ENCODE data around the gene GSTP1.
"Not testable (repeated sequence)": the region's sequence is repeated elsewhere in the genome, so short reads cannot be mapped to it uniquely, and the experiment has no call there.

The GSTP1 gene

DNA sequence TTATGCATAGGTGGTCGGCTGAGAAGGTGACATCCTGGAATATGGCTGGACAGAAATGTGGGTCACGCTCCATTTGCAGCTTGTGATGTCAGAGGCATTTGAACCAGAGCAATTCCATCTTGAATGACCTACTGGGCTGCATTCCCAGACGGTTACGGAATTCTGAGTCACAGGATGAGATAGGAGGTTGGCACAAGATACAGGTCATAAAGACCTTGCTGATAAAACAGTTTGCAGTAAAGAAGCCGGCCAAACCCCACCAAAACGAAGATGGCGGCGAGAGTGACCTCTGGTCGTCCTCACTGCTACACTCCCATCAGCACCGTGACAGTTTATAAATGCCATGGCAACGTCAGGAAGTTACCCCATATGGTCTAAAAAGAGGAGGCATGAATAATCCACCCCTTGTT is 19.9 kb upstream of the GSTP1 start:
- DNase-seq (ENCODE audit: low read depth): peak; percentile 98

DNA sequence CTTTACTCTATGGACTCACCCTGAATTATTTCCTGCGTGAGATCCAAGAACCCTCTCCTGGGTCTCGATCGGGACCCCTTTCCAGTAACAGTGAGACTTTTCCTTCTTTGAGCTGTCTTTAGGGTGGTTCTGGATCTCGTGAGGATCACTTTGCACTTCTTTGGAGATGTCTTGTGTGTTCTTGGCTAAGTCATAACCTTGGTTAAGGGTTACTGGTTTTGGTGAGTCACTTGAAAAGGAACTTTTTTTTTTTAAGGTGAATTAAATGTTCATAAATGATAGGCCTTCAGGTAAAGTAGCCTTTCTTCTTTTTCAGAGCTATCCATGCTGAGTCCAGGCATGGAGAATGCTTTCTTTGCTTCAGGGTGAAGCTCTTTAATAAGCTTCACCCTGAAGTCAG is 19.4 kb upstream of the GSTP1 start:
- DNase-seq (ENCODE audit: low read depth): peak; percentile 52

DNA sequence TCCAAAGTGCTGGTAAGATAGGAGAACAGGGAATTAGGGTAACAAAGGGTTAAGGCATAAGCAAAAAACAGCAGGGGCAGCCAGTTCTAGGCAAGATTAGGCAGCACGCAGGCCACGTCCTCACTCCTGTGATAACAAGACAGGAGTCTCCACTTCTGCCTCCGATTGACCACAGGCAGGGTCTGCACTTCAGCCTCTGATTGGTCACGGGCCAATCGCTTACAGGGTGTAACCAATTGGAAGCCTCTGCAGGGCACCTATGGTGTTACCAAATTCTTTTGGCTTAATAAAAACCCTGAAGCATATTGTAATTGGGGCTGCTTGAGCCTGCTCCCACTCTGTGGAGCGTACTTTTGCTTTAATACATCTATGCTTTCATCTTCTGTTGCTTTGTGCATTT is 12.2 kb upstream of the GSTP1 start:
- no peak for DNase-seq (ENCODE audit: low read depth)

DNA sequence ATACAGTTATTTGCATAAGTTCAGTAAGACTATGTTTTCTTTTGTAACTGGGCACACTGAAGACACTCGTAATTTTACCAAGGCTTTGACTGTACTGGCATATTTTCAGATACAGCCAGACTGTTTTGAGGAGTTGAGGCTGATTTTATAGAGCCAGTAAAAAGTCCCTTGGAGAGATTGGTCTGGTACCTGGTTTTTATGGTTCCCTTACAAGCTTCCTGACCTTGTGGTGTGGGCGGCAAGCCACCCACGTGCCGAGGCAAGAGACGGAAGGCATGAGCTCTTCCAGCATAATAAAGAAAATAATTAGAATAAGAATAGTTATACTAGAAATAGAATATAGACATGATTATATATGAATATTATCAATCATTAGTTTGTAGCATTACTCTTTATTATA is 11.3 kb upstream of the GSTP1 start:
- DNase-seq (ENCODE audit: low read depth): no peak

DNA sequence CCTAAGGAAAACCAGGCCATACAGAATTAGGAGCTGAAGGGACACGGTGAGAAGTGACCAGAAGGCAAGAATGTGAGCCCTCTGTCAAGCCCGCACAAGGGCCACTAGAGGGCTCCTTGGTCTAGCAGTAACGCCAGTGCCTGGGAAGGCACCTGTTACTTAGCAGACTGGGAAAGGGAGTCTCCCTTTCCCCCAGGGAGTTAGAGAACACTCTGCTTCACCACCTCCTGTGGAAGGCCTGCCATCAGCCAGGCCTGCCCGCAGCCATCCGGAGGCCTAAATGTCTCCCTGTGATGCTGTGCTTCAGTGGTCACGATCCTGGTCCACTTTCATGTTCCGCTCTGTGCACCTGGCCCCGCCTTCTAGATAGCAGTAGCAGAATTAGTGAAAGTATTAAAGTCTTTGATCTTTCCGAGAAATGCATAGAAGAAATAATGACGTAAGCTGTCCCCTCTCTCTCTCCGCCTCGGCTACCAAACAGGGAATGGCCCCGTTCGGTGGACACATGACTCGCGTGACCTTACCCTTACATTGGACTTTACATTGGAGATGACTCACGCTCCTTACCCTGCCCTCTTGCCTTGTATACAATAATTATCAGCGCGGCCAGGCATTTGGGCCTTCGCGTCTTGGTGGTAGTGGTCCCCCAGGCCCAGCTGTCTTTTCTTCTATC is 10.7 kb upstream of the GSTP1 start:
- peak; percentile 39 for DNase-seq (ENCODE audit: low read depth)

DNA sequence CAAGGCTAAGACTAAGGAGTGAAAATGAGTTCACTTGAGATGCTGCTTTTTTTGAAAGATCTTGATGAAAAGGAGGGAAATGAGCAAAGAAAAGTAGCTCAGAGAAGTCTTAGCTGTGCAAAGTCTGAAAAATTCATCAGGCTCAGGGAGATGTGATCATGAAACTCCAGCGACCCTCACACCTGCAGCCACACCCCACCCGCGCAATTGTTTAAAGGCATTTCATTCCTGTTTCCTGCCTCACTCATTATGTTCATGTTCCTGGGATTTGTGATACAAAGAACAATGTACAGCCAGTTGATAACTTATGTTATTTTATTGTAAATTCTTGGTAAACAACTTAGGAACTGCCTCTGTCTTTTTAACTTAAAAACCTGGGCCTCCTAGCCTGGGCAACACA is 8.7 kb upstream of the GSTP1 start:
- no peak for DNase-seq (ENCODE audit: low read depth)

DNA sequence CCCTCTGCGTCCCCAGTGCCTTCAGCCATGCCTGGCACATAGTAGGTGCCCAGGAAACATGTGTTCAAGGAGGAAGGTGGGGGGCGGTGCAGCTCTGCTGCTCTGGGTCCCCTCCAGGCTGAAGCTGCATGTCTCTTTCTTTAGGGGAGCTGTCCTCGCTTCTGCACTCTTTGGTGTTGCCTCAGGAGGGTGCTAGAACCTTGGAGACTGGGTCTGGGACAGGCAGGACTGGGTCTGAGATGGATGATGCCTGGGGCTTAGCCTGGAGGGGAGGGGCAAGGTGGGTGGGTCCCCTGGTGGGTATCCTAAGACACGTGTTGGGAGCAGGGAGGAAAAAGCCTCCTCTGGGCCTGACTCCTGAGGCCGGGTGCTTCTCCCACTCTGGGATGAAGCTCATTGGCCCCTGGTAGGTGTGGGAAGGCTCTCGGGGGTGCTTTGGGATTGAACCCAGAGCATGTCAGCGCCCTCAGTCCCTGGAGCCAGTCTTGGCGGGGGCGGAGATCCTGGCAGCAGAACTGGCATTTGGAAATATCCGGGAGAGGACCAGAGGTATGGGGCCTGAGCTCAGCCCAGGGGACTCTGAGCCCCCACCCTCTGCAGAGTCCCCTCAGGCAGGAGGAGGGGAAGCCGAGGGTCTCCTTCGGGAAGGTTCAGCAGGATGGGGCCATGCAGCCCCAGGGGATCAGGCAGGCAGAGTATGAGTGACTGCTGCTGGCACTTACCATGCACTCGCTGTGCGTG is 6.7 kb upstream of the GSTP1 start:
- DNase-seq (ENCODE audit: low read depth): no peak

DNA sequence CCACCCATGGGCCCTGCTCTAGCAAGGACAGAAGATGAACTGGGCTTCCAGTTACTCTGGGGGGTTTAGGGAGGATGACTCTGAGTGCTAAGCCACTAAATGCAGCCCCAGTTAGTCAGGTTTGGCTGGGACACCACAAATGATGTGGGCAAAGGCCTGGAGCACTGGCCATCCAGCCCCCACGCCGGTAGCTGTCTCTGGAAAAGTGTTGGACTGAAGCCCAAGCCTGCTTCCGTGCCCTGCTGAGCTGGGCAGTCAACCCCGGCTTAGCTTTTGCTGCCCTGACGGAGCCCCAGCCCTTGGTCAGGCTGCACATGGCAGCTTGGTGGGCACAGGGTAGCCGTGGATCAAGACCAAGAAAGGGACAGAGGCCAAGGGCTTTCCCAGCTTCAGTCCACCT is 5.7 kb upstream of the GSTP1 start:
- no peak for DNase-seq (ENCODE audit: low read depth)

DNA sequence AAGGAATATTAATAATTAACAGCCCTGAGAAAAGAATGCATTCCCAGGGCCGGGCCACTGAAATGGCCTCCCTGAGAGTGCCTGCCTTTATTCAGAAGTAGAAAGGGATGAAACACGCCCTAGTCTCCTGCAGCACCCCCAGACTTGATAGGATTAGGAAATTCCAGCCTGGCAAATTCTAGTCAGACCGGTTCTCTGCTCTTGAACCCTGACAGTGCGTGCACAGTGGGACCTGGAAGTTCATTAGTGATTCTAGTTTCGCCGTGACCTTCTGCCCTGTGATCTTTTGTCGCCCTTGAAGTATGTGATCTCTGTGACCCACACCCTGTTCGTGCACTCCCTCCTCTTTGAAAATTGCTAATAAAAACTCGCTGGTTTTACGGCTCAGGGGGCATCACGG is 2.1 kb upstream of the GSTP1 start:
- no peak for DNase-seq (ENCODE audit: low read depth)

DNA sequence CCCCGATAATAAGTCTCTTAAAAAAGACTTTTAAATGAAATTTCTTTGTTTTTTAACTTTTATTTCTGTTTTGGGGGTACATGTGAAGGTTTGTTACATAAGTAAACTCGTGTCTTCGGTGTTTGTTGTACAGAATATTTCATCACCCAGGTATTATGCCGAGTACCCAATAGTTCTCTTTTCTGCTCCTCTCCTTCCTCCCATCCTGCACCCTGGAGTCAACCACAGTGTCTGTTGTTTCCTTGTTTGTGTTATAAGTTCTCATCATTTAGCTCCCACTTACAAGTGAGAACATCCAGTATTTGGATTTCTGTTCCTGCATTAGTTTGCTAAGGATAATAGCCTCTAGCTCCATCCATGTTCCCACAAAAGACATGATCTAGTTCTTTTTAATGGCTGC is 1.6 kb upstream of the GSTP1 start:
- DNase-seq (ENCODE audit: low read depth): no peak

DNA sequence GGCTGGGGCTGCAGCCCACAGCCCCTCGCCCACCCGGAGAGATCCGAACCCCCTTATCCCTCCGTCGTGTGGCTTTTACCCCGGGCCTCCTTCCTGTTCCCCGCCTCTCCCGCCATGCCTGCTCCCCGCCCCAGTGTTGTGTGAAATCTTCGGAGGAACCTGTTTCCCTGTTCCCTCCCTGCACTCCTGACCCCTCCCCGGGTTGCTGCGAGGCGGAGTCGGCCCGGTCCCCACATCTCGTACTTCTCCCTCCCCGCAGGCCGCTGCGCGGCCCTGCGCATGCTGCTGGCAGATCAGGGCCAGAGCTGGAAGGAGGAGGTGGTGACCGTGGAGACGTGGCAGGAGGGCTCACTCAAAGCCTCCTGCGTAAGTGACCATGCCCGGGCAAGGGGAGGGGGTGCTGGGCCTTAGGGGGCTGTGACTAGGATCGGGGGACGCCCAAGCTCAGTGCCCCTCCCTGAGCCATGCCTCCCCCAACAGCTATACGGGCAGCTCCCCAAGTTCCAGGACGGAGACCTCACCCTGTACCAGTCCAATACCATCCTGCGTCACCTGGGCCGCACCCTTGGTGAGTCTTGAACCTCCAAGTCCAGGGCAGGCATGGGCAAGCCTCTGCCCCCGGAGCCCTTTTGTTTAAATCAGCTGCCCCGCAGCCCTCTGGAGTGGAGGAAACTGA is 731 bp downstream of the GSTP1 start:
- DNase-seq (ENCODE audit: low read depth): peak; percentile 63

DNA sequence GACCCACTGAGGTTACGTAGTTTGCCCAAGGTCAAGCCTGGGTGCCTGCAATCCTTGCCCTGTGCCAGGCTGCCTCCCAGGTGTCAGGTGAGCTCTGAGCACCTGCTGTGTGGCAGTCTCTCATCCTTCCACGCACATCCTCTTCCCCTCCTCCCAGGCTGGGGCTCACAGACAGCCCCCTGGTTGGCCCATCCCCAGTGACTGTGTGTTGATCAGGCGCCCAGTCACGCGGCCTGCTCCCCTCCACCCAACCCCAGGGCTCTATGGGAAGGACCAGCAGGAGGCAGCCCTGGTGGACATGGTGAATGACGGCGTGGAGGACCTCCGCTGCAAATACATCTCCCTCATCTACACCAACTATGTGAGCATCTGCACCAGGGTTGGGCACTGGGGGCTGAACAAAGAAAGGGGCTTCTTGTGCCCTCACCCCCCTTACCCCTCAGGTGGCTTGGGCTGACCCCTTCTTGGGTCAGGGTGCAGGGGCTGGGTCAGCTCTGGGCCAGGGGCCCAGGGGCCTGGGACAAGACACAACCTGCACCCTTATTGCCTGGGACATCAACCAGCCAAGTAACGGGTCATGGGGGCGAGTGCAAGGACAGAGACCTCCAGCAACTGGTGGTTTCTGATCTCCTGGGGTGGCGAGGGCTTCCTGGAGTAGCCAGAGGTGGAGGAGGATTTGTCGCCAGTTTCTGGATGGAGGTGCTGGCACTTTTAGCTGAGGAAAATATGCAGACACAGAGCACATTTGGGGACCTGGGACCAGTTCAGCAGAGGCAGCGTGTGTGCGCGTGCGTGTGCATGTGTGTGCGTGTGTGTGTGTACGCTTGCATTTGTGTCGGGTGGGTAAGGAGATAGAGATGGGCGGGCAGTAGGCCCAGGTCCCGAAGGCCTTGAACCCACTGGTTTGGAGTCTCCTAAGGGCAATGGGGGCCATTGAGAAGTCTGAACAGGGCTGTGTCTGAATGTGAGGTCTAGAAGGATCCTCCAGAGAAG is 1.6 kb downstream of the GSTP1 start:
- no peak for DNase-seq (ENCODE audit: low read depth)

DNA sequence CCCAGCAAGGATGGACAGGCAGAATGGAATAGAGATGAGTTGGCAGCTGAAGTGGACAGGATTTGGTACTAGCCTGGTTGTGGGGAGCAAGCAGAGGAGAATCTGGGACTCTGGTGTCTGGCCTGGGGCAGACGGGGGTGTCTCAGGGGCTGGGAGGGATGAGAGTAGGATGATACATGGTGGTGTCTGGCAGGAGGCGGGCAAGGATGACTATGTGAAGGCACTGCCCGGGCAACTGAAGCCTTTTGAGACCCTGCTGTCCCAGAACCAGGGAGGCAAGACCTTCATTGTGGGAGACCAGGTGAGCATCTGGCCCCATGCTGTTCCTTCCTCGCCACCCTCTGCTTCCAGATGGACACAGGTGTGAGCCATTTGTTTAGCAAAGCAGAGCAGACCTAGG is 2.3 kb downstream of the GSTP1 start:
- DNase-seq (ENCODE audit: low read depth): no peak

DNA sequence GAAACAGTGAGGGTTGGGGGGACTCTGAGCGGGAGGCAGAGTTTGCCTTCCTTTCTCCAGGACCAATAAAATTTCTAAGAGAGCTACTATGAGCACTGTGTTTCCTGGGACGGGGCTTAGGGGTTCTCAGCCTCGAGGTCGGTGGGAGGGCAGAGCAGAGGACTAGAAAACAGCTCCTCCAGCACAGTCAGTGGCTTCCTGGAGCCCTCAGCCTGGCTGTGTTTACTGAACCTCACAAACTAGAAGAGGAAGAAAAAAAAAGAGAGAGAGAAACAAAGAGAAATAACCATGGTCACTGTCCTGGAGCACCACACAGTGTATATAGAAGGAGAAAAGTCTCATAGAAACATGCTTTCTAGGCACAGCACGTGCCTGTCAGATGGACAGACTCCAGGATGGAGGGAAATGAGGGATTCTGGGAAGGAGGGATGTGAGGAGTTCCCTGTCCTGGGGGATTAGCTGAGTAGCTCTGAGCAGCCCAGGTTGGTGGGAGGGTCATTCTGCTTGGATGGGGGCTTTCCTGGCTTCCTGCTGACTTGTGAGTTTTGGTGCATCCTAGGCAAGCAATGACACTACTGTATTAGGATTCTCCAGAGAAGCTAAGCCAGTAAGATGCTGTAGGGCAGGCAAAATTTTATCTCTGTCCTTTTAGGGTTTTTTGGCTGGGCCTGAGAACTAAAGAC is 3.1 kb downstream of the GSTP1 start:
- DNase-seq (ENCODE audit: low read depth): no peak

DNA sequence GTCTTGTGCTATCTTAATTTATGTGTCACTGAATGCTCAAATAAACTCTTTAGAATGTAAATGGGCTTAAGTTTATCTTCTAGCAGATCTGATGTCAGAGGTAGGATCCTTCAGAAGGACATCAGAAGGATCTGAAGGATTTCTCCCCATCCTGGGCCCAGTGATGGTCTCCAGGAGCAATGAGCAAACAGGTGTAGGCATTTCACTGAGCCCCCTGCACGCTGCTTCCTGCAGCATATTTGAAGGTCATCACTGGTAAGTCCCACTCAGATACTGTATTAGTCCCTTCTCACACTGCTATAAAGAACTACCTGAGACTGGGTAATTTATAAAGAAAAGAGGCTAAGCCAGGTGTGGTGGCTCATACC is 4.5 kb downstream of the GSTP1 start:
- DNase-seq (ENCODE audit: low read depth): no peak

DNA sequence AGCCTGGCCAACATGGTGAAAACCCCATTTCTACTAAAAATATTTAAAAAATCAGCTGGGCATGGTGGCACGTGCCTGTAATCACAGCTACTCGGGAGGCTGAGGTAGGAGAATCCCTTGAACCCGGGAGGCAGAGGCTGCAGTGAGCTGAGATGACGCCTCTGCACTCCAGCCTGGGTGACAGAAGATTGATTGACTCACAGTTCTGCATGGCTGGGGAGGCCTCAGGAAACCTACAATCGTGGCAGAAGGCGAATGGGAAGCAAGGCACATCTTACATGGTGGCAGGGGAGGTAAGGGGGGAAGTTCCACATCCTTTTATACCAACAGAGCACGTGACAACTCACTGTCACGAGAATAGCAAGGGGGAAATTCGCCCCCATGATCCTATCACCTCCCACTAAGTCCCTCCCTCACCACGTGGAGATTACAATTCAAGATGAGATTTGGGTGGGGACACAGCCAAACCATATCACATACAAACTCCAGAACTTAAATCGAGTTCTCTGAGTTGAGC is 5.3 kb downstream of the GSTP1 start:
- not testable (repeated sequence) for DNase-seq (ENCODE audit: low read depth)

DNA sequence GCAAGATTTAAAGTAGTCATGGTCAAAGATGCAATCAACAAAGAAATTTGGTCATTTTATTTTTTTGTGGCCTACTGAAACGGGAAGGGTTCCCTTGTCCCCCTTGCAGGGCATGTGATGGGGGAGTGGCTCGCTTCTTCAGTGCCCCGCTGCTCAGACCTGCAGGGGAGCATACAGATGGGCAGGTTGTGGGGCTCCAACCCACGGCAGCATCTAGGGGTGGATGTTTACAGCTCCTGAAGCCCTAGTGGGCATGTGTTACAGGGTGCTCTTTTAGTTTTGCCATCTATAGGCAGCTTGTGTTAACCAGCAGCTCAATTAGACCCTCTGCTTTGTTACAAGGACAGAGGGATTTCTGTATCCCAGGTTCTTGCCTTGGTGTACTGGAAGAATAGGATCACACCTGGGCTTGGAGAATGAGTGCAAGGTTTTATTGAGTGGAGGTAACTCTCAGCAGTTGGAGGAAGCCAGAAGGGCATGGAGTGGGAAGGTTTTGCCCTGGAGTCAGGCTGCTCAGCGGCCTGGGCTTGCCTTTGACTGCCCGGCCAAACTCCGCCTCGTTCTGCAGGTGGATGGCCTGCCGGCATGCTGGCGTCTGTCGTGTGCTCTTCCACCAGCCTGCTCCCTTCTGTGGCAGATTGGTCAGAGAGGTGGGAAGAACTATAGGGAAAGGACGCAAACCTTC is 9.4 kb downstream of the GSTP1 start:
- DNase-seq (ENCODE audit: low read depth): no peak

DNA sequence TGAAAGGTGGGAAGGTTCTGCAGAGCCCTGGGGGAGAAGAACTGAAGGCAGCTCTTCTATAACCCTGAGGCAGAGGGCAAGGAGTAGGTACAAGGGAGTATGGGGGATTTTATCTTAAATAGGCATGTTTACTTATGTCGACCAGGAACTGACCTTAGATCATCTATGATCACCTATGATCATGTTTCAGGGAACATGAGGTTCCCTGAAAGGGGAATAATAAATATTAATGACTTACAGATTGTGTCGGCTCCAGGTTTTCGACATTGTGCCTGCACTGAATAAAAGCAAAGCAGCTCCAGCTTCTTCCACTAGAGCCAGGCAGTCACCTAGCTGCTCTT is 9.9 kb downstream of the GSTP1 start:
- no peak for DNase-seq (ENCODE audit: low read depth)

DNA sequence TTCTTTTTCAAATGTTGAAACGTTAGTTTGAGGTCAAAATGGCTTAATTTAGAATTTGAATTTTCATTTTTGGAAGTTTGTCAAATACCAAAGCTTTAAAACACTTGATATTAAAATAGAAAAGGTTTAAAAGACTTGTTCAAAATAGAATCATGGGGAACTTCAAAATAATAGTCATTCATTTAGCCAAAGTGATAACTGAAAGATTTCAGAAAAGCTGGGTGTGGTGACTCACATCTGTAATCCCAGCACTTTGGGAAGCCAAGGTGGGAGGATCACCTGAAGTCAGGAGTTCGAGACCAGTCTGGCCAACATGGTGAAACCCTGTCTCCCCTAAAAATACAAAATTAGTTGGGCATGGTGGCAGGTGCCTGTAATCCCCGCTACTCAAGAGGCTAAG is 10.9 kb downstream of the GSTP1 start:
- no peak for DNase-seq (ENCODE audit: low read depth)

DNA sequence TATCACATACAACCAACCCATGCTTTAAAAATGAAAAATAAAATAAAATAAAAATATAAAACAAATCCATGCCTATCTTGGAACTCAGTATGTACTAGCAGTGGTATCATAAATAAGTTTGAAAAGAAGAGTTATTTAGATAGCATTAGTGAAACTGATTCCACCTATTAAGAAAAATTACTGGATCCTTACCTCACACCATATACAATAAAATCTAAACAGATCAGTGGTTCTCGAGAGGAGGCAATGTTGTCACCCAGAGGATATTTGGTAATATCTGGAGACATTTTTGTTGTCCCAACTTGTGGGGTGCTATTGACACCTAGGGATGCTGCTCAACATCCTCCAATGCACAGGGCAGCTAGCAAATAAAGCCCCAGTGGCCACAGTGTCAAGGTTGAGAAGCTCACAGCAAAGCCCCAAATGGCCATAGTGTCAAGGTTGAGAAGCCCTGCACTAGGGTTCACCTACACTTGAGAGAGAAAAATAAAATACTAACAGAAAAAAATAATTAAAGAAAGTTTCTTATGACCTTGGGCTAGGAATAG is 13.2 kb downstream of the GSTP1 start:
- DNase-seq (ENCODE audit: low read depth): no peak

DNA sequence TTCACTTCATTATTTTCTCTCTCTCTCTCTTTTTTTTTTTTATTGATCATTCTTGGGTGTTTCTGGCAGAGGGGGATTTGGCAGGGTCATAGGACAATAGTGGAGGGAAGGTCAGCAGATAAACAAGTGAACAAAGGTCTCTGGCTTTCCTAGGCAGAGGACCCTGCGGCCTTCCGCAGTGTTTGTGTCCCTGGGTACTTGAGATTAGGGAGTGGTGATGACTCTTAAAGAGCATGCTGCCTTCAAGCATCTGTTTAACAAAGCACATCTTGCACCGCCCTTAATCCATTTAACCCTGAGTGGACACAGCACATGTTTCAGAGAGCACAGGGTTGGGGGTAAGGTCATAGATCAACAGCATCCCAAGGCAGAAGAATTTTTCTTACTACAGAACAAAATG is 13.8 kb downstream of the GSTP1 start:
- DNase-seq (ENCODE audit: low read depth): not testable (repeated sequence)
